AG10803 (cell line): Measurements from ENCODE around the gene TKTL1.
"Not testable (repeated sequence)": the region's sequence is repeated elsewhere in the genome, so short reads cannot be mapped to it uniquely, and the experiment has no call there.

Experiments used
- DNase-seq: peaks from one replicate; pipeline ENCODE4 v3.0.0; 2010; ENCODE audit warnings: low read depth
- H3K4me3 ChIP-seq: 2 replicates; pipeline ENCODE4 v1.5.1; 2011; ENCODE audit warnings: mild to moderate bottlenecking, low read length, control low read depth
- TF ChIP-seq, protein P1 (sequence below): conservative IDR thresholded peaks from 2 replicates; pipeline ENCODE4 v1.5.1; 2011; ENCODE audit warnings: mild to moderate bottlenecking, low read length, control low read depth, inconsistent platforms

The TKTL1 gene

DNA sequence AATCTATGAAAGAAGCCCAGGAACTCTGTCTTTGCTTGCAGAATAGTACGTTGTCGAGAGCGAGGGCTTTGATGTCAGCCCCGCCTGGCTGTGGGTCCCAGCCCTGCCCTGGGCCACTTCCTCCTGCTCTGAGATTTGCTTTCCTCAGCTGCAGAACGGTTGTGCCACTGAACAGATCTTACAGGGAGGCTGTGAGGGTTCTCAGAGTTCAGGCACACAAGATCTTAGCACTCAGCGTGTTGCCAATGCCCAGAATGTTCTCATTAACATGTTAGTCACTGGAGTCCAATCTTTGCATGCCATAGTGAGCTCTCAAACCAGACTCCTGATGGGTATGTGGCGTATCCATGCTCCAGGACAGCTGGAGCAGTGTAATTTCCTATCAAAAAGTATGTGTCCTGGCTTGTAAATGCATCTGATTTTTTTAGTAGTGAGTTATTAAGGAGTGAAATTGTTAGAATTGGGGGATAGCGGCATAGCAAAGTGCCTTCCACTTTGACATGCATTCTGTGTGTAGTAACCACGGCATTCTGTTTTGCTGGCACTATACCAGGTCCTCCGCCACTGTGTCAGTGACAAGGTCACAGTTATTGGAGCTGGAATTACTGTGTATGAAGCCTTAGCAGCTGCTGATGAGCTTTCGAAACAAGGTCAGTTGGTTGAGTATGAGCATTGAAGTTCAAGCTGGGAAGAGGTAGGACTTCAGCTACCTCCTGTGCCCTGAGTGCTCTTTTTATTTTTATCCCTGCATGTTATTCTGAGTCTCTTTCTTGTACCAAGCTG lies 31.6 kb downstream of the TKTL1 start:
- no peak overlapping the region for H3K4me3 ChIP-seq
- TF ChIP-seq, protein P1, sequence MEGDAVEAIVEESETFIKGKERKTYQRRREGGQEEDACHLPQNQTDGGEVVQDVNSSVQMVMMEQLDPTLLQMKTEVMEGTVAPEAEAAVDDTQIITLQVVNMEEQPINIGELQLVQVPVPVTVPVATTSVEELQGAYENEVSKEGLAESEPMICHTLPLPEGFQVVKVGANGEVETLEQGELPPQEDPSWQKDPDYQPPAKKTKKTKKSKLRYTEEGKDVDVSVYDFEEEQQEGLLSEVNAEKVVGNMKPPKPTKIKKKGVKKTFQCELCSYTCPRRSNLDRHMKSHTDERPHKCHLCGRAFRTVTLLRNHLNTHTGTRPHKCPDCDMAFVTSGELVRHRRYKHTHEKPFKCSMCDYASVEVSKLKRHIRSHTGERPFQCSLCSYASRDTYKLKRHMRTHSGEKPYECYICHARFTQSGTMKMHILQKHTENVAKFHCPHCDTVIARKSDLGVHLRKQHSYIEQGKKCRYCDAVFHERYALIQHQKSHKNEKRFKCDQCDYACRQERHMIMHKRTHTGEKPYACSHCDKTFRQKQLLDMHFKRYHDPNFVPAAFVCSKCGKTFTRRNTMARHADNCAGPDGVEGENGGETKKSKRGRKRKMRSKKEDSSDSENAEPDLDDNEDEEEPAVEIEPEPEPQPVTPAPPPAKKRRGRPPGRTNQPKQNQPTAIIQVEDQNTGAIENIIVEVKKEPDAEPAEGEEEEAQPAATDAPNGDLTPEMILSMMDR = no peak
- peak; percentile 74 for DNase-seq

DNA sequence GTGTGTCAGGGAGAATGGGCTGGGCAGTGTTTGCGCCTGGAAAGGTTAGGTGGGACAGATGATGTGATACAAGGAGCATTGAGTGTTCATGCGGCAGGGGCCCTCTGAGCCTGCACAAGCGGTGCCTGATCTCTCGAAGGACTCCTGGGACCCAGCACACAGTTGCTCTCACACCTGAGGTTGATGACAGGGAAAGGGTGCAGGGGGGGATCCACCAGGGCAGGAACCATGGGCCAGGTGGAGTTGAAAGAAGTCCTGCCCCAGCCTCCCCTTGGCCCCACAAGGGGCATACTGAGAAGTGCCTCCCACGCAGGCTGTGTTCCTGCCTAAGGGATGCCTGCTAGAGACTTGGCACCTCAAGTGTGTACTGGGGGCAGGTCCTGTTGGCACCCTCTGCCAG lies 33.1 kb downstream of the TKTL1 start:
- DNase-seq = no peak
- H3K4me3 ChIP-seq = no peak overlapping the region
- TF ChIP-seq, protein P1 = no peak

DNA sequence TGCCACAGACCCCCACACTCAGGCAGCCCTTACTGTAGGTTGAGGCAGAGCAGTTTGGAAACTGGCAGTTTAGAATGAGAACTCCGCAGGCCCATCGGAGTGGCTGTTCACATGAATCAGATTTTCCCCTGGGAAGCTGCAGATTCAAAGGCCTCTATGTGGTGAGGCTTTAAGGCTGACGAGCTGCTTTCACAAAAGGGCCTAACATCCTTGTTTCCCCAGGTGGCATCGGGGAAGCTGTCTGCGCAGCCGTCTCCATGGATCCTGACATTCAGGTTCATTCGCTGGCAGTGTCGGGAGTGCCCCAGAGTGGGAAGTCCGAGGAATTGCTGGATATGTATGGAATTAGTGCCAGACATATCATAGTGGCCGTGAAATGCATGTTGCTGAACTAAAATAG lies 33.7 kb downstream of the TKTL1 start:
- TF ChIP-seq, protein P1 = no peak
- no peak overlapping the region for H3K4me3 ChIP-seq
- DNase-seq = no peak

DNA sequence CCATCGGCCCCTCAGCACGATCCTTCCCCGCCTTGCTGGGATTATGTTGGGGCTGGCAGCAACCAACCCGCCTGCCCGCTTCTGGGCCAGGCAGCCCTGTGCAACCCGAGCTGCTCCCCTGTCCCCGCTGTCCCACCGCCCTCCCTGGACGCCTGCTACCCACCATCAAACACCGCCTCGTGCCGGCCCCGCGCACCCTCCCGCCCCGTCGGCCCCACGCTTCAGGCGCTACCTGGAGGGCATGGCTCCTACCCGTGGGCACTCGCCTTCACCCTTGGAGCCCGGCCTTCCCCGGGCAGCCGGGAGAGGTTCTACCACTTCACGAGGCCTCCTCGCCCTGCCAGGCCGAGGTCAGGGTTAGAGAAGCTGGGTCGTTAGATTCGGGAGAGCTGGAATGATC lies 37.0 kb downstream of the TKTL1 start:
- TF ChIP-seq, protein P1 = no peak
- DNase-seq = no peak
- H3K4me3 ChIP-seq = no peak overlapping the region

DNA sequence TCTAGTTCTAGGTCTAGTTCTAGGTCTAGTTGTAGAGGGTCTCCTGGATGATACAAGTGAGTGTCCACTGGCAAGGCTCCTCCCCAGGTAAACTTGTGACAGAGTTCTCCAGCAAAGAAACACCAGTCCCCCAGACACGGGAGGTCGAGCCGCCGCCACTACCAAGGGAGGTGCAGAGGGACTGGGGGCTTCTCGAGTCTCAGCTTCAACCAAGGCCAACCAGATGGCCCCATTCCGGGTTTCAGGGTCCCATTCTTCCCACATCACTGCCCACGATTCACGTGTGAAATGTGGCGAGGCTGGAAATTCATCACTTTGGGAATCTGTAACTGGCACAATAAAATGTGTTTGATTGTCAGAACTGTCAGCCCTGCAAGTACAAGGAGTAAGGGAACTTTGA lies 37.5 kb downstream of the TKTL1 start:
- DNase-seq = no peak
- TF ChIP-seq, protein P1 = no peak
- H3K4me3 ChIP-seq = no peak overlapping the region

DNA sequence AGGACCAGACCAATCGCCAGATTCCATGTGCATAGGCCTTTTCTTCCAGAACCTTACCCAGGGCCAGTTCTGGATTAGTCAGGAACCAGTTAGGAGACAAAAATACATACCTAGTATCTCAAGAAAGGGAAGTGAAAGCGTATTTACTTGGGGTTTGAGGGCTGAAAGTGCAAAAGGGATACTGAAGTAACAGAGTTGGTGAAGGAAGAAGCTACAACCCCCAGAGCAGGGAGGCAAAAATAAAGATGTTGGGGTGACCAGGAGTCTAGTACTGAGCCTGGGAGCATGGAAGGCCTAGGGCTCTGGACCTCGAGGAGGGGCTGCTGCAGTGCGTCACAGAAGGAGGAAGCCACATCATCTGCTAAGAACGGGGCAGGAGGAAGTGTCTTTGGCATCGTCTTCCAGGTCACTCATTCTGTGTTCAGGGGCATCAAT lies 38.3 kb downstream of the TKTL1 start:
- H3K4me3 ChIP-seq = no peak overlapping the region
- TF ChIP-seq, protein P1 = no peak
- no peak for DNase-seq

DNA sequence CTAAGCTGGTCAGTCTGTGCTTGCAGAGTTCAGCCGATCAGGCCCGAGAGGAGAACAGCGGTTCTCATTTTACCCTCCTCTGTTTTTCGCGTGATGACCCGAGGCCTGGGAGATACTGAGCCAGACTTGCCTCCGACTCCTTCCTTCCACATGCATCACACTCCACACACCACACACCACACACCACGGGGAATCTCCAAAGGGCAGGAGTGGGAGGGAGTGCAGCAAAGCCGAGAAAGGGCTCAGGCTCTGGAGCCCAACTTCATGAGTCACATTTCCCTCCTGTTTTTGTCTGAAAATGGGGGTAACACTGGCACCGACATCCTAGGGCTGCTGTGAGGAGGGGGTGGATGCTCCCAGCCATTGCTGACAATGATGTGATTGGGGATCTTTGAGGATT lies 38.9 kb downstream of the TKTL1 start:
- no peak overlapping the region for H3K4me3 ChIP-seq
- no peak for DNase-seq
- TF ChIP-seq, protein P1 = no peak

DNA sequence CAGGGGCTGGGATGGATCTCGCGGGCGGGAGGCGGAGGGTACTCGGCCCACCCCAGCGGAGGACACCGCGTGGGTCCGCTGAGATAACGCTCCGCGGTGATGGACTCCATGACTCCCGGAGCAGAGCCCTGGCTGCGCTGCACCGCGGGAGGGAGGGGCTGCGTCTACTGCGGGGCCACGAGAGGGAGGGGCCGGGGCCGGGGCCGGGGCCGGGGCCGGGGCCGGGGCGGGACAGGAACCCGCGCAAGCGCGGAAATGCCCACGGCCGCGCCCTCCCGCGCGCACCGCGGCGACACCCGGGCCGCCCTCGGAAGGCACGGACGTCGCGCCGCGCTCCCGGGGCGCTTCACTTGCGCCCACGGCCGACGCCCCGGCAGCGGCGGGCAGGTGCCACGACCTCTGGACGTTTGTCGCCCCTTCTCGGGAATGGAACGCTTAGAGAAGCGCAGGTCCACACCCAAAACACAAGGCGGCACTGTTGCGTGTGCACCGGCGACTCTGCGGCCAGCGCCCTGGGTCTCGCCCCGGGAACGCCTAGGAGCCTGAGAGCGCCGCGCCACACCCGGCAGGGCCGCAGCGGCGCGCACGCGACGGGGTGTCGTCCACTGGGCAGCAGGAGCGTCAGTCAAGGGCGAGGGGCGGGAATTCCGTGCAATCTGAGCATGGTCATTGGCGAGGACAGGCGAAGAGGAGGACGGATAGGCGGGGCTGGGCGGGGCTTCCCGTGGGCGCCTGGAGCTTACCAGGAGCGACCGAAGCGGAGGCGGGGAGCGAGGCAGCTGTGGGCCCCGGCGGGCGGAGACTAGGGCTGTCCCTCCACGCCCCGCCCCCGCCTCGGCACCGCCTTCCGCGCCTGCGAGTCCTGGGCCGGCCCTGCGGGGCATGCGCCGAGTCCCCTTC lies 46.1 kb downstream of the TKTL1 start:
- H3K4me3 ChIP-seq, DNase-seq: not testable (repeated sequence)

DNA sequence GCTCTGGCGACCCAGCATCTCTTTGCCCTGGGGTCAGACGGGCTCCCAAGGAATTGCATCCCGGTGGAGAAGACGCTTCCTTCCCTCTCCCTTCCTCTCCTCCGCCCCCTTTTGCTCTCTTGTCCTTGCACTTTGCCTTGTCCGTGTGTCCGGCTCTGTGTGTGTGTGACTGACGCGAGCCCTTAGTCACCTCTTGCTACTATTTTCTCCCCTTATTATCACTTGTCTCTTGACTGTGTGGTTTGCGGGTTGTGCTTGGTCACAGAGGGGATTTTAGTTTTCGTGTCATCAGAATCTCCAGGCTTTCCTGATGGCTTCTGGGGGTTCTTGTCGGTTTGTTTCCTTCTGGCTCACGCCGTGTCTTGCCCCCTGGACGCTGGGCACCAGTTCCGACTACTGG lies 47.5 kb downstream of the TKTL1 start:
- not testable (repeated sequence) for DNase-seq, H3K4me3 ChIP-seq

DNA sequence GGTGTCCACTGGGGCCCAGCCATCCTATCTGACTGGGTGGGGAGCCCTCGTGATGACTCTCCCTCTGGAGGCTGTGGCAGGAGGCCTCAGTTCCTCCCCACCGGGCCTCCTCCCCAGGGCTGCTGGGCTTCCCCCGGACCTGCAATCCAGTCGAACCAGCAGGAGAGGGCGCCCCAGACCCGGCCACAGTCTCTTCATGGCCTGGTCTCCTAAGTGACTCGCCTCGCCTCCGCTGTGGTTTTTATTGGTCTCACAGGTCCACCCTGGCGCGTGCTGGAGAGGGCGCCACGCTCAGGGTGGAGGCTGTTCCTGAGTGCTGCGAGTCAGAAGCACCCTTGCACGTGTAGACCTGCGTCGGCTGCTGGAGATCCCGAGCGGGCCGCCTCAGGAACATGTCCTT lies 48.0 kb downstream of the TKTL1 start:
- not testable (repeated sequence) for DNase-seq, H3K4me3 ChIP-seq
